K562 (cell line): ENCODE measurements around the gene TMEM141. TPM values are rescaled to one million over a fixed set of nuclear protein-coding genes. Genes with fewer than 3 reads are reported as not detected.

ENCODE experiments used
- CBFA2T2 ChIP-seq: fragments of 450-650 bp; conservative IDR thresholded peaks from 2 replicates; pipeline ENCODE4 v1.6.1; 2017; ENCODE audit warnings: mild to moderate bottlenecking
- DPF2 ChIP-seq: fragments of 450-650 bp; IDR thresholded peaks from 2 replicates; pipeline ENCODE4 v1.6.1; 2016
- ETV5 ChIP-seq: sonication (generic); formaldehyde crosslinking; IDR thresholded peaks from 2 replicates; pipeline ENCODE4 v1.4.0; 2020; ENCODE audit warnings: low read depth, mild to moderate bottlenecking, missing genetic modification reagents
- HIVEP1 ChIP-seq: fragments of 250-450 bp; sonication (Bioruptor Pico); IDR thresholded peaks from 2 replicates; pipeline ENCODE4 v1.4.0; 2020; ENCODE audit warnings: mild to moderate bottlenecking
- HNRNPH1 ChIP-seq: fragments of 200-400 bp; formaldehyde crosslinking; optimal IDR thresholded peaks from 2 replicates; pipeline ENCODE3; 2017; ENCODE audit warnings: low read depth, mild to moderate bottlenecking, low read length, moderate library complexity
- MAFF ChIP-seq: IDR thresholded peaks from 2 replicates; pipeline ENCODE4 v1.6.1; 2012; ENCODE audit warnings: low read length, improper control_type of control experiment
- NFE2 ChIP-seq: IDR thresholded peaks from 2 replicates; pipeline ENCODE4 v1.6.1; 2014; ENCODE audit warnings: antibody characterized with exemption, low read depth
- POLR3G ChIP-seq: IDR thresholded peaks from 2 replicates; pipeline ENCODE4 v1.6.1; 2011; ENCODE audit not compliant: insufficient read length, insufficient replicate concordance; ENCODE audit errors: extremely low read depth
- RAD51 ChIP-seq: fragments of 450-650 bp; IDR thresholded peaks from 2 replicates; pipeline ENCODE4 v1.7.1; 2016; ENCODE audit warnings: low read depth, mild to moderate bottlenecking, borderline replicate concordance
- RB1 ChIP-seq: fragments of 450-650 bp; IDR thresholded peaks from 2 replicates; pipeline ENCODE4 v1.6.1; 2017; ENCODE audit warnings: low read depth, mild to moderate bottlenecking
- RUNX1 ChIP-seq: sonication (generic); IDR thresholded peaks from 2 replicates; pipeline ENCODE4 v1.6.1; 2016; ENCODE audit warnings: antibody characterized with exemption, low read depth
- SMARCC2 ChIP-seq: fragments of 450-650 bp; IDR thresholded peaks from 2 replicates; pipeline ENCODE4 v1.6.1; 2017; ENCODE audit warnings: antibody characterized with exemption, moderate library complexity, mild to moderate bottlenecking, low read depth
- SNIP1 ChIP-seq: fragments of 450-650 bp; IDR thresholded peaks from 2 replicates; pipeline ENCODE4 v1.7.1; 2017; ENCODE audit warnings: low read depth, mild to moderate bottlenecking
- STAG1 ChIP-seq: sonication (generic); formaldehyde crosslinking; IDR thresholded peaks from 2 replicates; pipeline ENCODE4 v1.5.0; 2020; ENCODE audit warnings: missing genetic modification reagents, borderline replicate concordance
- STAT5B ChIP-seq: fragments of 250-450 bp; sonication (Bioruptor Pico); IDR thresholded peaks from 2 replicates; pipeline ENCODE4 v1.8.0; 2021; ENCODE audit warnings: mild to moderate bottlenecking, inconsistent platforms
- TEAD4 ChIP-seq, 2 experiments: sonication (generic) in 1 of 2; formaldehyde crosslinking in 1 of 2; IDR thresholded peaks; 2 replicates each; pipeline versions ENCODE4 v1.6.1 to v1.8.0; 2012 to 2022; ENCODE audit warnings: borderline replicate concordance in 1 of 2, inconsistent platforms in 1 of 2, low read length in 1 of 2, mild to moderate bottlenecking in 1 of 2, missing genetic modification reagents in 1 of 2
- ZNF23 ChIP-seq: fragments of 250-450 bp; sonication (Bioruptor Pico); IDR thresholded peaks from 2 replicates; pipeline ENCODE4 v1.4.0; 2020; ENCODE audit warnings: mild to moderate bottlenecking
- polyA plus RNA-seq, 8 experiments: library from polyadenylated mRNA; depleted of rRNA in 4 of 8; stranded (reverse) in 5 of 8; unstranded in 3 of 8; fragments of >200 nt; fragmentation: Nextera tagmentation in 2 of 8; fragmentation: Illumina TruSeq in 1 of 8; extraction: Ambion mirVana in 2 of 8; extraction: Trizol in 1 of 8; gene quantifications; 2 replicates each; pipeline versions ENCODE4 v1.2.1 to v1.2.3, GENCODE V29; 2011 to 2014; ENCODE audit warnings: inconsistent platforms in 1 of 8, missing spikeins in 1 of 8
- total RNA-seq, 7 experiments: library from RNA; depleted of rRNA in 6 of 7; stranded (reverse); fragments of >200 nt in 6 of 7; fragmentation: Illumina TruSeq in 2 of 7; extraction: Trizol in 2 of 7; gene quantifications; 2 replicates each; pipeline versions ENCODE4 v1.2.1 to v1.2.3, GENCODE V29; 2011 to 2021; ENCODE audit warnings: low replicate concordance in 1 of 7
- TF ChIP-seq, protein P1 (sequence below): fragments of 450-650 bp; conservative IDR thresholded peaks from 2 replicates; pipeline ENCODE4 v1.6.1; 2016; ENCODE audit warnings: missing genetic modification characterization, low read depth, mild to moderate bottlenecking, control low read depth, missing compliant biosample characterization
- TF ChIP-seq, protein P2 (sequence below), 2 experiments: fragments of 450-650 bp; IDR thresholded peaks; 2 replicates each; pipeline ENCODE4 v1.6.1; 2016; ENCODE audit warnings: mild to moderate bottlenecking in 2 of 2, borderline replicate concordance in 1 of 2, low read depth in 1 of 2, moderate library complexity in 1 of 2

The TMEM141 gene
- total and polyA plus RNA-seq, 9 of the 15 experiments (the other 6 are each of a cell fraction or from before 2014, with no cell fraction given): 21.5 to 123 (median 74.8) TPM

DNA sequence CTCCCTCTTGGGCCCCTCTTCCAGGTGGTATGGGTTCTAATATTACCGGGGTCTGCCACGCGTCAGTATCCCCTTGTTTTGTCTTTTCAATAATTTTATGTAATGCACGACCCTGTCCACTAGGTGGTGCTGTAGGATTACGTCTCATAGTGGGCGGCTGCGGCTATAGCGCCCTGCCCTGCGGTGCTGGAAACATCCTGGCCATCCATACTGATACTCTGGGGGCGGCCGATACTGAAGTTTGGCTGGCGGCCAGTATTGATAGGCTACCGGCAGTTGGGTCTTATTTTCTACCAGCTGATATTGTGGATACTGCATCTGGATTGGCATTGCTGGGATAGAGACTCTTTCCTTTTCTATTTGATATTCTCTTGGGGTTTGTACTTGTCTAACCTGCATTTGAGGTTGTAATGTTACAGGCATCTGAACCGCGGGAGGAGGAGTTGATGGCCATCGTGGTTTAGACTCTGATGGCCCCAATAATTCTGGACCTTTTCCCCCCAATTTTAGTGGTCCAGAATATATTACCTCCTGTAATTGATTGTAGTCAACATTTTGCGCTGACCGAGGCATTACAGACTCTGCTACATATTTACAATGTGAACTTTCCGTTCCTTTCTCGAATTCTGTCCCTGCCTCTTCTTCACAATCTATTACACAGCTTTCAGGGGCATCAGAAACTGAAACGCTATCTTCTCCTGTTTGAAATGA lies 3.3 kb upstream of the TMEM141 start (continued):
- TF ChIP-seq ETV5 (CRISPR knock-in tag): no peak; the same call in 1 of the 2 replicates
- peak; percentile 57 for TF ChIP-seq DPF2
- TF ChIP-seq RAD51: 0 out of 2 replicates have a peak, but pooled peaks have one; percentile 14
- no peak for TF ChIP-seq MAFF
- TF ChIP-seq STAG1 (CRISPR knock-in tag): peak; percentile 71
- TF ChIP-seq, protein P1, sequence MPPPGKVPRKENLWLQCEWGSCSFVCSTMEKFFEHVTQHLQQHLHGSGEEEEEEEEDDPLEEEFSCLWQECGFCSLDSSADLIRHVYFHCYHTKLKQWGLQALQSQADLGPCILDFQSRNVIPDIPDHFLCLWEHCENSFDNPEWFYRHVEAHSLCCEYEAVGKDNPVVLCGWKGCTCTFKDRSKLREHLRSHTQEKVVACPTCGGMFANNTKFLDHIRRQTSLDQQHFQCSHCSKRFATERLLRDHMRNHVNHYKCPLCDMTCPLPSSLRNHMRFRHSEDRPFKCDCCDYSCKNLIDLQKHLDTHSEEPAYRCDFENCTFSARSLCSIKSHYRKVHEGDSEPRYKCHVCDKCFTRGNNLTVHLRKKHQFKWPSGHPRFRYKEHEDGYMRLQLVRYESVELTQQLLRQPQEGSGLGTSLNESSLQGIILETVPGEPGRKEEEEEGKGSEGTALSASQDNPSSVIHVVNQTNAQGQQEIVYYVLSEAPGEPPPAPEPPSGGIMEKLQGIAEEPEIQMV (tag): no peak
- no peak for TF ChIP-seq HIVEP1 (CRISPR knock-in tag)
- no peak for TF ChIP-seq NFE2
- TF ChIP-seq, protein P2, sequence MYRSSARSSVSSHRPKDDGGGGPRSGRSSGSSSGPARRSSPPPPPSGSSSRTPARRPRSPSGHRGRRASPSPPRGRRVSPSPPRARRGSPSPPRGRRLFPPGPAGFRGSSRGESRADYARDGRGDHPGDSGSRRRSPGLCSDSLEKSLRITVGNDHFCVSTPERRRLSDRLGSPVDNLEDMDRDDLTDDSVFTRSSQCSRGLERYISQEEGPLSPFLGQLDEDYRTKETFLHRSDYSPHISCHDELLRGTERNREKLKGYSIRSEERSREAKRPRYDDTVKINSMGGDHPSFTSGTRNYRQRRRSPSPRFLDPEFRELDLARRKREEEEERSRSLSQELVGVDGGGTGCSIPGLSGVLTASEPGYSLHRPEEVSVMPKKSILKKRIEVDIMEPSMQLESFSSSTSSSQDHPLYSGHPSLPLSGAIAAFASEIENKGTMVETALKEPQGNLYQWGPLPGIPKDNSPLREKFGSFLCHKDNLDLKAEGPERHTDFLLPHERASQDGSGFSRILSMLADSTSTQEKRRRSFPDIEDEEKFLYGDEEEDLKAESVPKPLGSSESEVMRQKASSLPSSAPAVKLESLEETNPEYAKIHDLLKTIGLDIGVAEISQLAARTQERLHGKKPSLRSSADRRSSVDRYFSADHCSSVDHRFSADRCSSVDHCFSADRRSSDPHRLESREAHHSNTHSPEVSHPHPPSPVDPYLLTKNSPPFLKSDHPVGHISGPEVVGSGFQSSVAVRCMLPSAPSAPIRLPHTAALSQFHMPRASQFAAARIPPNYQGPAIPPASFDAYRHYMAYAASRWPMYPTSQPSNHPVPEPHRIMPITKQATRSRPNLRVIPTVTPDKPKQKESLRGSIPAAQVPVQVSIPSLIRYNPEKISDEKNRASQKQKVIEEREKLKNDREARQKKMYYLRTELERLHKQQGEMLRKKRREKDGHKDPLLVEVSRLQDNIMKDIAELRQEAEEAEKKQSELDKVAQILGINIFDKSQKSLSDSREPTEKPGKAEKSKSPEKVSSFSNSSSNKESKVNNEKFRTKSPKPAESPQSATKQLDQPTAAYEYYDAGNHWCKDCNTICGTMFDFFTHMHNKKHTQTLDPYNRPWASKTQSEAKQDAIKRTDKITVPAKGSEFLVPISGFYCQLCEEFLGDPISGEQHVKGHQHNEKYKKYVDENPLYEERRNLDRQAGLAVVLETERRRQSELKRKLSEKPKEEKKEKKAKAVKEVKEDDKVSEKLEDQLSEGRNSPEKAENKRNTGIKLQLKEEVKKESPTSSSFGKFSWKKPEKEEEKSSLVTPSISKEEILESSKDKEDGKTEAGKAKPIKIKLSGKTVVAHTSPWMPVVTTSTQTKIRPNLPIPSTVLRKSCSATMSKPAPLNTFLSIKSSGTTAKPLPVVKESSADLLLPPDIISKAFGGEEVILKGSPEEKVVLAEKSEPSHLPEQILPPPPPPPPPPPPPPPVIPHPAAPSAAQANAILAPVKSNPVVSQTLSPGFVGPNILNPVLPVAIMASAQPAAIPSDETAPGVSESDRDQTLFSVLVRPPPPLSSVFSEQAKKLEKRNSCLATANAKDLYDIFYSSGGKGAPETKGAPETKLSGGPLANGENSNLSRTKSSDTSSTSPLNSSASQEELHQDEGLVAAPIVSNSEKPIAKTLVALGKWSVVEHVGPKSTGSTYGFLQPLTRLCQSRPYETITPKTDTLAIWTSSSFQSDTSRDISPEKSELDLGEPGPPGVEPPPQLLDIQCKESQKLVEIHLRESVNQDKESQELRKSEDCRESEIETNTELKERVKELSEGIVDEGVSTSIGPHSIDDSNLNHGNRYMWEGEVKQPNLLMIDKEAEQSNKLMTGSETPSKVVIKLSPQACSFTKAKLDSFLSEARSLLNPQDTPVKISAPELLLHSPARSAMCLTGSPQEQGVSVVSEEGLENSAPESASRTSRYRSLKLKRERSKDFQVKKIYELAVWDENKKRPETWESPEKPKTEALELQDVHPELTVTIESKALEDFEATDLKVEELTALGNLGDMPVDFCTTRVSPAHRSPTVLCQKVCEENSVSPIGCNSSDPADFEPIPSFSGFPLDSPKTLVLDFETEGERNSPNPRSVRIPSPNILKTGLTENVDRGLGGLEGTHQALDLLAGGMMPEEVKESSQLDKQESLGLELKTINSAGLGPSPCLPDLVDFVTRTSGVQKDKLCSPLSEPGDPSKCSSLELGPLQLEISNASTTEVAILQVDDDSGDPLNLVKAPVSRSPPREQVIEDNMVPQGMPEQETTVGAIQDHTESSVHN (IDR thresholded peaks at IDR 0.05; ENCODE audit: borderline replicate concordance in 1 of 2, low read depth in 1 of 2): no peak
- no peak for TF ChIP-seq TEAD4 (IDR thresholded peaks at IDR 0.05; ENCODE audit: low read length)
- TF ChIP-seq TEAD4 (CRISPR knock-in tag; IDR thresholded peaks at IDR 0.05; ENCODE audit: borderline replicate concordance): no peak
- TF ChIP-seq HNRNPH1: no peak
- TF ChIP-seq STAT5B (CRISPR knock-in tag): no peak
- 0 out of 2 replicates have a peak, but pooled peaks have one; percentile 16 for TF ChIP-seq CBFA2T2
- TF ChIP-seq POLR3G: no peak
- no peak for TF ChIP-seq SNIP1
- peak; percentile 68; the same call in 1 of the 2 replicates for TF ChIP-seq RB1
- TF ChIP-seq SMARCC2: no peak
- peak; percentile 65; the same call in 1 of the 2 replicates for TF ChIP-seq ZNF23 (CRISPR knock-in tag)
- TF ChIP-seq RUNX1: no peak
